GM18526 (cell line): ENCODE results near the gene CA10.

Experiments used
- POLR2A ChIP-seq: IDR thresholded peaks from 3 replicates; pipeline ENCODE4 v1.6.1; 2011; ENCODE audit not compliant: insufficient read length; ENCODE audit errors: extremely low read depth

CA10 gene

GRCh38 chr17:52154466-52154865, 4.0 kb downstream of the CA10 start:
- TF ChIP-seq POLR2A, result no peak

GRCh38 chr17:52150935-52151334, 7.6 kb downstream of the CA10 start:
- TF ChIP-seq POLR2A, result no peak

- TF ChIP-seq POLR2A, result no peak
These were observed 8.9 kb downstream of the CA10 start for GRCh38 chr17:52149626-52150025.

- no peak for TF ChIP-seq POLR2A
These were observed 9.6 kb downstream of the CA10 start for GRCh38 chr17:52148969-52149351.

GRCh38 chr17:52148288-52148968, 10.1 kb downstream of the CA10 start:
- no peak for TF ChIP-seq POLR2A

- TF ChIP-seq POLR2A, result no peak
These were observed 10.6 kb downstream of the CA10 start for GRCh38 chr17:52147872-52148271.

GRCh38 chr17:52147431-52147830, 11.1 kb downstream of the CA10 start:
- no peak for TF ChIP-seq POLR2A

- TF ChIP-seq POLR2A, result no peak
These were observed 13.0 kb downstream of the CA10 start for GRCh38 chr17:52145476-52145875.

GRCh38 chr17:52143542-52143941, 15.0 kb downstream of the CA10 start:
- no peak for TF ChIP-seq POLR2A

GRCh38 chr17:52140601-52141000, 17.9 kb downstream of the CA10 start:
- TF ChIP-seq POLR2A, result no peak

GRCh38 chr17:52138752-52139151, 19.8 kb downstream of the CA10 start:
- TF ChIP-seq POLR2A, result no peak

GRCh38 chr17:52138350-52138749, 20.2 kb downstream of the CA10 start:
- TF ChIP-seq POLR2A, result no peak

- TF ChIP-seq POLR2A, result no peak
These were observed 22.3 kb downstream of the CA10 start for GRCh38 chr17:52136166-52136565.

- TF ChIP-seq POLR2A, result no peak
These were observed 23.9 kb downstream of the CA10 start for GRCh38 chr17:52134641-52135040.

GRCh38 chr17:52128721-52129120, 29.8 kb downstream of the CA10 start:
- no peak for TF ChIP-seq POLR2A

- TF ChIP-seq POLR2A, result no peak
These were observed 33.5 kb downstream of the CA10 start for GRCh38 chr17:52124993-52125392.

GRCh38 chr17:52124561-52124960, 34.0 kb downstream of the CA10 start:
- no peak for TF ChIP-seq POLR2A

- TF ChIP-seq POLR2A, result no peak
These were observed 38.0 kb downstream of the CA10 start for GRCh38 chr17:52120465-52120864.

- no peak for TF ChIP-seq POLR2A
These were observed 47.5 kb downstream of the CA10 start for GRCh38 chr17:52110923-52111581.
